ENCODE results near the gene PHLDB2.

Gene PHLDB2

DNA sequence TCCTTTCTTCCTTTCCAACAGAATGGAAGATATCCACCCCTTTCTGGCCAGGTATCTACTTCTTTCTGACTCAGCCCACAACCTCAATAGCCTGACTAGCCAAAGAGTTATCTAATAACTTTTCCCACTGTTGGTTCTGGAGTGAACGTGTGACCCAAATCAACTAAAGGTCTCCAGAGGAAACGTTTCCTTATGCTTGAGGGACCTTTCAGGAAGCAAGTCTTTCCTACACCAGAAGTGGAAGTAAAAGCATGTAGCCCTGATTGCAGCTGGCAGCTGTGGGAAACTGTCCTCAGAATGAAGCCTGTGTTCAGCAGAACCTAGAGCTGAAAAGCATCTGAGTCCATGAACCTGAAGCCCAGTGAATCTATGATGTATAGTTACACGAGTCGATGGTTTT lies 34.7 kb upstream of the PHLDB2 start:
- Histone ChIP-seq H3K27me3 (ENCODE audit: control insufficient read depth in 1 of 2, insufficient read depth in 2 of 2, low read length in 2 of 2) (no peaks in the 10 kb centered on the region), H3K9me3 (ENCODE audit: low read length) (no peaks in the 10 kb centered on the region), H3K36me3 (ENCODE audit: insufficient read depth, low read length) (no peaks in the 10 kb centered on the region), H3K4me1 (ENCODE audit: insufficient read depth, low read length) (no peaks in the 10 kb centered on the region), H3K27ac (ENCODE audit: low read depth, low read length) (no peak overlapping the region), H3K4me3 (ENCODE audit: low read depth in 1 of 2, low read length in 2 of 2) (no peak overlapping the region), H3K9ac (ENCODE audit: low read length) (no peak overlapping the region)

DNA sequence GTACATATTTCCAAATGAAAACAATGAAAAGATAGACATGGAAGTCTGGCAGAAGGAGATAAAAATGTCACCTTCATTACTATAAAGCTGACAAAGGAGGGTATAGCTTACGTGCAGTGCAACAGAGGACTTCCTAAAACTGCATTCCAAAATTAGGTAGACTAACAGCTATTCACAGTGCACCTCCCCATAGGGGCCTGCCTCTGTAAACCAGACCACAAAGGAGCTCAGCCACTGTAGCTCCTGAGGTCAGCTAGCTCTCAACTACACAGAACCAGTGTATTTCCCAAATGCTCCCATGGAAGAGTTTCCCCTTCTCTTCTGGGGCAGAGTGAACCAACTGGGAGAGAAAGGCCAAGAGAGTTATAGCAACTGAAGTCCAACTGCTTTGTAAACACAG lies 31.2 kb upstream of the PHLDB2 start:
- Histone ChIP-seq H3K4me1 (ENCODE audit: insufficient read depth, low read length) (no peaks in the 10 kb centered on the region), H3K27ac (ENCODE audit: low read depth, low read length) (no peak overlapping the region), H3K36me3 (ENCODE audit: insufficient read depth, low read length) (no peaks in the 10 kb centered on the region)

DNA sequence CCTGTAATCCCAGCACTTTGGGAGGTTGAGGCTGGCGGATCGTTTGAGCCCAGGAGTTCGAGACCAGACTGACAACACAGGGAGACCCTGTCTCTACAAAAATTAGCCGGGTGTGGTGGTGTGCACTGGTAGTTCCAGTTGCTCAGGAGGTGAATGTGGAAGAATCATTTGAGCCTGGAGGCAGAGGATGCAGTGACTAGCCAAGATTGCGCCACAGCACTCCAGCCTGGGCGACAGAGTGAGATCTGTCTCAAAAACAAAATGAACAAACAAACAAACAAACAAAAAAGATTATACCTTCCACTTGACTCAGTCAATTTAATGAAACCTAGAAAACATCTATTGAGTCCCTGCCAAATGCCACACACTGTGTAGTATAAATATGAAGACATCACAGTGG lies 30.5 kb upstream of the PHLDB2 start:
- no peaks in the 10 kb centered on the region for H3K27me3 ChIP-seq (ENCODE audit: control insufficient read depth in 1 of 2, insufficient read depth in 2 of 2, low read length in 2 of 2)
- no peak overlapping the region for H3K4me3 ChIP-seq (ENCODE audit: low read depth in 1 of 2, low read length in 2 of 2)
- no peaks in the 10 kb centered on the region for H3K36me3 ChIP-seq (ENCODE audit: insufficient read depth, low read length)
- no peaks in the 10 kb centered on the region for H3K9me3 ChIP-seq (ENCODE audit: low read length)
- H3K9ac ChIP-seq (ENCODE audit: low read length), result no peak overlapping the region
- no peaks in the 10 kb centered on the region for H3K4me1 ChIP-seq (ENCODE audit: insufficient read depth, low read length)
- H3K27ac ChIP-seq (ENCODE audit: low read depth, low read length), result no peak overlapping the region

More for the DNA sequence above, 31.2 kb upstream of the PHLDB2 start:
- Histone ChIP-seq H3K27me3 (ENCODE audit: control insufficient read depth in 1 of 2, insufficient read depth in 2 of 2, low read length in 2 of 2) (no peaks in the 10 kb centered on the region), H3K9me3 (ENCODE audit: low read length) (no peaks in the 10 kb centered on the region), H3K9ac (ENCODE audit: low read length) (no peak overlapping the region), H3K4me3 (ENCODE audit: low read depth in 1 of 2, low read length in 2 of 2) (no peak overlapping the region)

DNA sequence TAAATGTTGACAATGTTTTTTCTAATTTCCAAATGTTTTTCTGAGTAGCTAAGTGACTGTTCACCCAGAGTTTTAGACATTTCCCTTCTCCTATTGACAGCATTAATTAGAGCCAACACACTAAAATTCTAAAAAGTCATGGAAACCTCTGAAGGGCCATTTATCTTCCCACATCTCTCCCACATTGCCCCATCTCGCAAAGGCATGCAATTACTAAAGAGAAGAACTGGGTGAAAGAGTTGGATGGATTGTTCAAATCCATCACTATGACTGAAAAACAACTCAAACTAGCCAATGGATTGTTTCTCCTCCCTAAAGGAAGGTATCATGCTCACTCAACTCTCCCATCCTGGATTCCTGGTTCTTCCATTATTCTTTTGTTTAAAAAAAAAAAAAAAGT lies 30.0 kb upstream of the PHLDB2 start:
- no peaks in the 10 kb centered on the region for H3K36me3 ChIP-seq (ENCODE audit: insufficient read depth, low read length)
- no peak overlapping the region for H3K9ac ChIP-seq (ENCODE audit: low read length)
- H3K9me3 ChIP-seq (ENCODE audit: low read length), result no peaks in the 10 kb centered on the region
- no peaks in the 10 kb centered on the region for H3K27me3 ChIP-seq (ENCODE audit: control insufficient read depth in 1 of 2, insufficient read depth in 2 of 2, low read length in 2 of 2)
- no peak overlapping the region for H3K27ac ChIP-seq (ENCODE audit: low read depth, low read length)
- H3K4me1 ChIP-seq (ENCODE audit: insufficient read depth, low read length), result no peaks in the 10 kb centered on the region
- H3K4me3 ChIP-seq (ENCODE audit: low read depth in 1 of 2, low read length in 2 of 2), result no peak overlapping the region

- no peak overlapping the region for H3K4me3 ChIP-seq (ENCODE audit: low read depth in 1 of 2, low read length in 2 of 2)
- H3K36me3 ChIP-seq (ENCODE audit: insufficient read depth, low read length), result no peaks in the 10 kb centered on the region
- no peaks in the 10 kb centered on the region for H3K4me1 ChIP-seq (ENCODE audit: insufficient read depth, low read length)
- H3K27me3 ChIP-seq (ENCODE audit: control insufficient read depth in 1 of 2, insufficient read depth in 2 of 2, low read length in 2 of 2), result no peaks in the 10 kb centered on the region
- H3K9ac ChIP-seq (ENCODE audit: low read length), result no peak overlapping the region
- no peak overlapping the region for H3K27ac ChIP-seq (ENCODE audit: low read depth, low read length)
- no peaks in the 10 kb centered on the region for H3K9me3 ChIP-seq (ENCODE audit: low read length)
Observed at GRCh38 chr3:111831840-111832239, 27.2 kb upstream of the PHLDB2 start.

- Histone ChIP-seq H3K27me3 (ENCODE audit: control insufficient read depth in 1 of 2, insufficient read depth in 2 of 2, low read length in 2 of 2) (no peaks in the 10 kb centered on the region), H3K9ac (ENCODE audit: low read length) (no peak overlapping the region), H3K9me3 (ENCODE audit: low read length) (no peaks in the 10 kb centered on the region), H3K36me3 (ENCODE audit: insufficient read depth, low read length) (no peaks in the 10 kb centered on the region), H3K4me1 (ENCODE audit: insufficient read depth, low read length) (no peaks in the 10 kb centered on the region), H3K4me3 (ENCODE audit: low read depth in 1 of 2, low read length in 2 of 2) (no peak overlapping the region), H3K27ac (ENCODE audit: low read depth, low read length) (no peak overlapping the region)
Observed at GRCh38 chr3:111837112-111837511, 22.0 kb upstream of the PHLDB2 start.

GRCh38 chr3:111838133-111838532 lies 20.9 kb upstream of the PHLDB2 start:
- no peaks in the 10 kb centered on the region for H3K4me1 ChIP-seq (ENCODE audit: insufficient read depth, low read length)
- no peak overlapping the region for H3K27ac ChIP-seq (ENCODE audit: low read depth, low read length)
- H3K27me3 ChIP-seq (ENCODE audit: control insufficient read depth in 1 of 2, insufficient read depth in 2 of 2, low read length in 2 of 2), result no peaks in the 10 kb centered on the region
- no peak overlapping the region for H3K4me3 ChIP-seq (ENCODE audit: low read depth in 1 of 2, low read length in 2 of 2)
- no peak overlapping the region for H3K9ac ChIP-seq (ENCODE audit: low read length)
- H3K9me3 ChIP-seq (ENCODE audit: low read length), result no peaks in the 10 kb centered on the region
- no peaks in the 10 kb centered on the region for H3K36me3 ChIP-seq (ENCODE audit: insufficient read depth, low read length)

DNA sequence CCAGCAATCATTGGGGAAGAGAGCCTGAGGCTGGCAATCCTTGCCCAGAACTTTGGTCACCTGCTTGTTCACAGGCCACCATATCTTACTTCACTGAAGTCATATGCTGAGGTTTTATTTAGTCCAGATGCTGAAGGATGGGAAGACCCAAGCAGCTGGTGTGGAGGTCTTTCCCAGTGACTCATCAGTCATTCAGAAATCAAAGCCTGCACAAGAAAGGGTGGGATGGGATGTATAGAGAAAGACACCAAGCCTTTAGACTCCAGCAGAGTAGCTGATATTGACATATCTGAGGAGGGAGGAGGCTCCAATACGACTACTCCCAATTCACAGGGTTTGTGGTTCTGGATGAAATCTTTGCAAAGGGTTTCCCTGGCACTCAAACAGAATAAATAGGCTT lies 13.0 kb upstream of the PHLDB2 start:
- Histone ChIP-seq H3K9me3 (ENCODE audit: low read length) (no peaks in the 10 kb centered on the region), H3K9ac (ENCODE audit: low read length) (no peak overlapping the region), H3K27me3 (ENCODE audit: control insufficient read depth in 1 of 2, insufficient read depth in 2 of 2, low read length in 2 of 2) (no peaks in the 10 kb centered on the region), H3K4me3 (ENCODE audit: low read depth in 1 of 2, low read length in 2 of 2) (no peak overlapping the region), H3K4me1 (ENCODE audit: insufficient read depth, low read length) (no peaks in the 10 kb centered on the region), H3K36me3 (ENCODE audit: insufficient read depth, low read length) (no peaks in the 10 kb centered on the region), H3K27ac (ENCODE audit: low read depth, low read length) (no peak overlapping the region)

DNA sequence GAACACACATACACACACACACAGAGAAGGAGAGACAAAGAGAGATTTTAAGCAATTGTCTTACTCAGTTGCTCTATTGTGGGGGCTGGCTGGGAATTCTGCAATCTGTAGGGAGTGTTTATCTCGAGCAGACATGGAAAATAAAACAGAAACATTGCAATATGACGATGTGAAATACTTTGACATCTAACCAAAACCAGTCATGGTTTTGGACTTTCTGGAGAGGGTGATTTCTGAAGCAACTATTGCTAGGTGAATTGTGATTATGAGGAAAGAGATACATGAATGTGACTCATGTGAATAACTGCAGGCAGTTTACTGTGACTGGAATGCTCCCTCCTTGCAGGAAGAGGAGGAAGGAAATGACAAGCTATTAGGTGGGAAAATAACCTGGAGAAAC lies 12.3 kb upstream of the PHLDB2 start:
- Histone ChIP-seq H3K27ac (ENCODE audit: low read depth, low read length) (no peak overlapping the region), H3K4me3 (ENCODE audit: low read depth in 1 of 2, low read length in 2 of 2) (no peak overlapping the region), H3K4me1 (ENCODE audit: insufficient read depth, low read length) (no peaks in the 10 kb centered on the region), H3K27me3 (ENCODE audit: control insufficient read depth in 1 of 2, insufficient read depth in 2 of 2, low read length in 2 of 2) (no peaks in the 10 kb centered on the region), H3K9me3 (ENCODE audit: low read length) (no peaks in the 10 kb centered on the region), H3K36me3 (ENCODE audit: insufficient read depth, low read length) (no peaks in the 10 kb centered on the region), H3K9ac (ENCODE audit: low read length) (no peak overlapping the region)

GRCh38 chr3:111848283-111848682 lies 10.8 kb upstream of the PHLDB2 start:
- H3K9ac ChIP-seq (ENCODE audit: low read length), result no peak overlapping the region
- H3K9me3 ChIP-seq (ENCODE audit: low read length), result no peaks in the 10 kb centered on the region
- H3K36me3 ChIP-seq (ENCODE audit: insufficient read depth, low read length), result no peaks in the 10 kb centered on the region
- no peak overlapping the region for H3K27ac ChIP-seq (ENCODE audit: low read depth, low read length)
- H3K27me3 ChIP-seq (ENCODE audit: control insufficient read depth in 1 of 2, insufficient read depth in 2 of 2, low read length in 2 of 2), result no peaks in the 10 kb centered on the region
- H3K4me1 ChIP-seq (ENCODE audit: insufficient read depth, low read length), result peaks cover 5% of the 10 kb centered on the region
- no peak overlapping the region for H3K4me3 ChIP-seq (ENCODE audit: low read depth in 1 of 2, low read length in 2 of 2)

- no peak overlapping the region for H3K27ac ChIP-seq (ENCODE audit: low read depth, low read length)
- peaks cover 10% of the 10 kb centered on the region for H3K4me1 ChIP-seq (ENCODE audit: insufficient read depth, low read length)
- no peak overlapping the region for H3K9ac ChIP-seq (ENCODE audit: low read length)
Observed at GRCh38 chr3:111848778-111849177, 10.3 kb upstream of the PHLDB2 start.

DNA sequence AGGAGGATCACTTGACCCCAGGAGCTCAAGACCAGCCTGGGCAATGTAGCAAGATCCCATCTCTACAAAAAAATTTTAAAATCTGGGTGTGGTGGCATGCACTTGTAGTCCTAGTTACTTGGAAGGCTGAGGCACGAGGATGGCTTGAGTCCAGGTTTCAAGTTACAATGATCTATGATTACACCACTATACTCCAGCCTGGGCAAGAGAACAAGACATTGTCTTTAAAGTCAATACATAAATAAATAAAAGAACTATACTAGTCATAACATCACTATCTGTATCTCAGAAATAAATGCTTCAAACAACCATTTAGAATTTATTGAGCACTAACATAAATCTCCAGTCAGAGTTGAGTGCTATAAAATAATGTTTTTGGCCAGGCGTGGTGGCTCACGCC lies 8.5 kb upstream of the PHLDB2 start:
- Histone ChIP-seq H3K36me3 (ENCODE audit: insufficient read depth, low read length) (no peaks in the 10 kb centered on the region), H3K27ac (ENCODE audit: low read depth, low read length) (no peak overlapping the region), H3K9ac (ENCODE audit: low read length) (no peak overlapping the region), H3K4me3 (ENCODE audit: low read depth in 1 of 2, low read length in 2 of 2) (no peak overlapping the region), H3K27me3 (ENCODE audit: control insufficient read depth in 1 of 2, insufficient read depth in 2 of 2, low read length in 2 of 2) (no peaks in the 10 kb centered on the region), H3K4me1 (ENCODE audit: insufficient read depth, low read length) (peaks cover 11% of the 10 kb centered on the region), H3K9me3 (ENCODE audit: low read length) (no peaks in the 10 kb centered on the region)

More at GRCh38 chr3:111848778-111849177, 10.3 kb upstream of the PHLDB2 start:
- H3K27me3 ChIP-seq (ENCODE audit: control insufficient read depth in 1 of 2, insufficient read depth in 2 of 2, low read length in 2 of 2), result no peaks in the 10 kb centered on the region
- H3K4me3 ChIP-seq (ENCODE audit: low read depth in 1 of 2, low read length in 2 of 2), result no peak overlapping the region
- no peaks in the 10 kb centered on the region for H3K9me3 ChIP-seq (ENCODE audit: low read length)
- H3K36me3 ChIP-seq (ENCODE audit: insufficient read depth, low read length), result no peaks in the 10 kb centered on the region

Data from muscle layer of colon (tissue), 2 donors.